HepG2 (cell line): Measurements from ENCODE around the gene CTNND2.

Source experiments
- CHD2 ChIP-seq: IDR thresholded peaks from 2 replicates; pipeline ENCODE4 v1.6.1; 2011; ENCODE audit warnings: low read depth, low read length, improper control_type of control experiment
- DPF2 ChIP-seq: sonication (generic); formaldehyde crosslinking; IDR thresholded peaks from 2 replicates; pipeline ENCODE4 v1.4.0; 2020; ENCODE audit warnings: mild to moderate bottlenecking, low read depth, missing genetic modification reagents, borderline replicate concordance
- HNRNPLL ChIP-seq: fragments of 200-400 bp; formaldehyde crosslinking; IDR thresholded peaks from 2 replicates; pipeline ENCODE4 v1.6.1; 2017; ENCODE audit warnings: mild to moderate bottlenecking, low read depth, low read length; ENCODE audit not compliant: poor library complexity, severe bottlenecking
- KLF16 ChIP-seq, 2 experiments: sonication (generic) in 1 of 2; formaldehyde crosslinking in 1 of 2; IDR thresholded peaks; 2 replicates each; pipeline versions ENCODE4 v1.6.1 to v1.8.0; 2016 to 2023; ENCODE audit warnings: missing genetic modification reagents in 2 of 2, missing compliant biosample characterization in 1 of 2
- MAX ChIP-seq: IDR thresholded peaks from 2 replicates; pipeline ENCODE4 v1.6.1; 2012; ENCODE audit warnings: inconsistent platforms
- REST ChIP-seq, 2 experiments: IDR thresholded peaks; 2 replicates each; pipeline ENCODE4 v1.6.1; 2011 to 2012; ENCODE audit warnings: low read length in 2 of 2, borderline replicate concordance in 1 of 2, low read depth in 1 of 2, mild to moderate bottlenecking in 1 of 2, moderate library complexity in 1 of 2
- TAF1 ChIP-seq: sonication (generic); formaldehyde crosslinking; IDR thresholded peaks from 2 replicates; pipeline ENCODE4 v1.4.0; 2020; ENCODE audit warnings: missing genetic modification reagents
- ZC3H13 ChIP-seq: sonication (generic); formaldehyde crosslinking; IDR thresholded peaks from 2 replicates; pipeline ENCODE4 v1.8.1; 2023; ENCODE audit warnings: mild to moderate bottlenecking, missing genetic modification reagents, moderate library complexity
- ZNF30 ChIP-seq: sonication (generic); formaldehyde crosslinking; IDR thresholded peaks from 2 replicates; pipeline ENCODE4 v1.5.0; 2020; ENCODE audit warnings: mild to moderate bottlenecking, missing genetic modification reagents
- ZNF558 ChIP-seq: sonication (generic); formaldehyde crosslinking; IDR thresholded peaks from 2 replicates; pipeline ENCODE4 v1.9.0; 2022; ENCODE audit warnings: mild to moderate bottlenecking, missing genetic modification reagents, borderline replicate concordance
- TF ChIP-seq, protein P1 (sequence below): sonication (generic); formaldehyde crosslinking; IDR thresholded peaks from 2 replicates; pipeline ENCODE4 v1.5.0; 2020; ENCODE audit warnings: missing genetic modification reagents
- TF ChIP-seq, protein P2 (sequence below): sonication (generic); formaldehyde crosslinking; IDR thresholded peaks from 2 replicates; pipeline ENCODE4 v1.5.1; 2020; ENCODE audit warnings: mild to moderate bottlenecking, missing genetic modification reagents, moderate library complexity
- TF ChIP-seq, protein P3 (sequence below): sonication (generic); formaldehyde crosslinking; conservative IDR thresholded peaks from 2 replicates; pipeline ENCODE4 v1.4.0; 2020; ENCODE audit warnings: missing genetic modification reagents

- TF ChIP-seq, protein P1, sequence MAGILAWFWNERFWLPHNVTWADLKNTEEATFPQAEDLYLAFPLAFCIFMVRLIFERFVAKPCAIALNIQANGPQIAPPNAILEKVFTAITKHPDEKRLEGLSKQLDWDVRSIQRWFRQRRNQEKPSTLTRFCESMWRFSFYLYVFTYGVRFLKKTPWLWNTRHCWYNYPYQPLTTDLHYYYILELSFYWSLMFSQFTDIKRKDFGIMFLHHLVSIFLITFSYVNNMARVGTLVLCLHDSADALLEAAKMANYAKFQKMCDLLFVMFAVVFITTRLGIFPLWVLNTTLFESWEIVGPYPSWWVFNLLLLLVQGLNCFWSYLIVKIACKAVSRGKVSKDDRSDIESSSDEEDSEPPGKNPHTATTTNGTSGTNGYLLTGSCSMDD, result no peak
- TF ChIP-seq HNRNPLL, result no peak
- no peak for TF ChIP-seq DPF2 (CRISPR knock-in tag)
- TF ChIP-seq, protein P2, sequence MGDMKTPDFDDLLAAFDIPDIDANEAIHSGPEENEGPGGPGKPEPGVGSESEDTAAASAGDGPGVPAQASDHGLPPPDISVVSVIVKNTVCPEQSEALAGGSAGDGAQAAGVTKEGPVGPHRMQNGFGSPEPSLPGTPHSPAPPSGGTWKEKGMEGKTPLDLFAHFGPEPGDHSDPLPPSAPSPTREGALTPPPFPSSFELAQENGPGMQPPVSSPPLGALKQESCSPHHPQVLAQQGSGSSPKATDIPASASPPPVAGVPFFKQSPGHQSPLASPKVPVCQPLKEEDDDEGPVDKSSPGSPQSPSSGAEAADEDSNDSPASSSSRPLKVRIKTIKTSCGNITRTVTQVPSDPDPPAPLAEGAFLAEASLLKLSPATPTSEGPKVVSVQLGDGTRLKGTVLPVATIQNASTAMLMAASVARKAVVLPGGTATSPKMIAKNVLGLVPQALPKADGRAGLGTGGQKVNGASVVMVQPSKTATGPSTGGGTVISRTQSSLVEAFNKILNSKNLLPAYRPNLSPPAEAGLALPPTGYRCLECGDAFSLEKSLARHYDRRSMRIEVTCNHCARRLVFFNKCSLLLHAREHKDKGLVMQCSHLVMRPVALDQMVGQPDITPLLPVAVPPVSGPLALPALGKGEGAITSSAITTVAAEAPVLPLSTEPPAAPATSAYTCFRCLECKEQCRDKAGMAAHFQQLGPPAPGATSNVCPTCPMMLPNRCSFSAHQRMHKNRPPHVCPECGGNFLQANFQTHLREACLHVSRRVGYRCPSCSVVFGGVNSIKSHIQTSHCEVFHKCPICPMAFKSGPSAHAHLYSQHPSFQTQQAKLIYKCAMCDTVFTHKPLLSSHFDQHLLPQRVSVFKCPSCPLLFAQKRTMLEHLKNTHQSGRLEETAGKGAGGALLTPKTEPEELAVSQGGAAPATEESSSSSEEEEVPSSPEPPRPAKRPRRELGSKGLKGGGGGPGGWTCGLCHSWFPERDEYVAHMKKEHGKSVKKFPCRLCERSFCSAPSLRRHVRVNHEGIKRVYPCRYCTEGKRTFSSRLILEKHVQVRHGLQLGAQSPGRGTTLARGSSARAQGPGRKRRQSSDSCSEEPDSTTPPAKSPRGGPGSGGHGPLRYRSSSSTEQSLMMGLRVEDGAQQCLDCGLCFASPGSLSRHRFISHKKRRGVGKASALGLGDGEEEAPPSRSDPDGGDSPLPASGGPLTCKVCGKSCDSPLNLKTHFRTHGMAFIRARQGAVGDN, result no peak
- no peak for TF ChIP-seq KLF16 (CRISPR knock-in tag; IDR thresholded peaks at IDR 0.05)
- TF ChIP-seq ZNF30 (CRISPR knock-in tag), result no peak
- no peak for TF ChIP-seq CHD2
- TF ChIP-seq MAX, result no peak
- TF ChIP-seq REST (IDR thresholded peaks at IDR 0.05; ENCODE audit: borderline replicate concordance in 1 of 2, low read depth in 1 of 2, low read length in 2 of 2), result no peak
- no peak for TF ChIP-seq TAF1 (CRISPR knock-in tag)
- TF ChIP-seq ZC3H13, result no peak
- no peak for TF ChIP-seq ZNF558
- TF ChIP-seq, protein P3, sequence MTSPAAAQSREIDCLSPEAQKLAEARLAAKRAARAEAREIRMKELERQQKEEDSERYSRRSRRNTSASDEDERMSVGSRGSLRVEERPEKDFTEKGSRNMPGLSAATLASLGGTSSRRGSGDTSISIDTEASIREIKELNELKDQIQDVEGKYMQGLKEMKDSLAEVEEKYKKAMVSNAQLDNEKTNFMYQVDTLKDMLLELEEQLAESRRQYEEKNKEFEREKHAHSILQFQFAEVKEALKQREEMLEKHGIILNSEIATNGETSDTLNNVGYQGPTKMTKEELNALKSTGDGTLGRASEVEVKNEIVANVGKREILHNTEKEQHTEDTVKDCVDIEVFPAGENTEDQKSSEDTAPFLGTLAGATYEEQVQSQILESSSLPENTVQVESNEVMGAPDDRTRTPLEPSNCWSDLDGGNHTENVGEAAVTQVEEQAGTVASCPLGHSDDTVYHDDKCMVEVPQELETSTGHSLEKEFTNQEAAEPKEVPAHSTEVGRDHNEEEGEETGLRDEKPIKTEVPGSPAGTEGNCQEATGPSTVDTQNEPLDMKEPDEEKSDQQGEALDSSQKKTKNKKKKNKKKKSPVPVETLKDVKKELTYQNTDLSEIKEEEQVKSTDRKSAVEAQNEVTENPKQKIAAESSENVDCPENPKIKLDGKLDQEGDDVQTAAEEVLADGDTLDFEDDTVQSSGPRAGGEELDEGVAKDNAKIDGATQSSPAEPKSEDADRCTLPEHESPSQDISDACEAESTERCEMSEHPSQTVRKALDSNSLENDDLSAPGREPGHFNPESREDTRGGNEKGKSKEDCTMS, result no peak
These were observed 253.3 kb downstream of the CTNND2 start for GRCh38 chr5:11650936-11651335.
